Peyer's patch (tissue), 4 donors: ENCODE data around the gene MRPL43. TPM values are rescaled to one million over a fixed set of nuclear protein-coding genes. Genes with fewer than 3 reads are reported as not detected.

Source experiments
- DNase-seq, 3 donors: peaks; one replicate each; pipeline ENCODE4 v3.0.0-alpha.2; 2017 to 2019
- H3K27ac ChIP-seq, 4 donors: fragments of 200-600 bp; sonication (generic); one replicate each; pipeline ENCODE4 v1.5.1; 2016 to 2019
- H3K27me3 ChIP-seq, 2 donors: fragments of 200-600 bp; sonication (generic); one replicate each; pipeline ENCODE4 v1.5.1; 2019
- H3K36me3 ChIP-seq, 3 donors: fragments of 200-600 bp; sonication (generic); one replicate each; pipeline ENCODE4 v1.5.1; 2016 to 2019
- H3K4me1 ChIP-seq, 4 donors: fragments of 200-600 bp; sonication (generic); one replicate each; pipeline ENCODE4 v1.5.1; 2016 to 2019
- H3K4me3 ChIP-seq, 4 donors: fragments of 200-600 bp; sonication (generic); 1 replicate in 3 of 4; 2 replicates in 1 of 4; pipeline ENCODE4 v1.5.1; 2016 to 2019; ENCODE audit warnings: mild to moderate bottlenecking in 1 of 4
- H3K9me3 ChIP-seq, 4 donors: fragments of 200-600 bp; sonication (generic); one replicate each; pipeline ENCODE4 v1.5.1; 2016 to 2019; ENCODE audit warnings: mild to moderate bottlenecking in 1 of 4
- CTCF ChIP-seq, 6 experiments: fragments of 450-650 bp in 4 of 6; fragments of 200-600 bp in 2 of 6; sonication (generic) in 1 of 6; IDR thresholded peaks; one replicate each; pipeline ENCODE4 v1.5.1; 2017 to 2019; ENCODE audit warnings: antibody characterized with exemption in 6 of 6, mild to moderate bottlenecking in 3 of 6, moderate library complexity in 1 of 6
- POLR2A ChIP-seq, 2 donors: fragments of 450-650 bp; IDR thresholded peaks; one replicate each; pipeline ENCODE4 v1.5.1; 2017; ENCODE audit warnings: antibody characterized with exemption in 2 of 2, mild to moderate bottlenecking in 2 of 2, moderate library complexity in 2 of 2
- total RNA-seq, 4 donors: library from RNA; depleted of rRNA; stranded (reverse); fragments of >200 nt; gene quantifications; one replicate each; pipeline ENCODE4 v1.1.0, GENCODE V29; 2016

Gene MRPL43
- total RNA-seq, 4 donors from 2014 or later = 40.5 to 85.5 (median 61.7) TPM

- peak in 1 of 3 donors; percentile 8 for DNase-seq
- H3K27me3 ChIP-seq = no peaks in the 10 kb centered on the region
- H3K27ac ChIP-seq = peak overlapping the region in 2 of 4 donors; percentile 85 to 91
- H3K4me1 ChIP-seq = peaks cover 0 to 22% (median 7%) of the 10 kb centered on the region in 4 donors
- no peaks in the 10 kb centered on the region for H3K9me3 ChIP-seq
- TF ChIP-seq CTCF (IDR thresholded peaks at IDR 0.05) (no peak), POLR2A (IDR thresholded peaks at IDR 0.05) (no peak)
- H3K36me3 ChIP-seq = peaks cover 0 to 13% (median 0%) of the 10 kb centered on the region in 3 donors
- peak overlapping the region in 1 of 4 donors; percentile 24 for H3K4me3 ChIP-seq
These were observed 15.0 kb downstream of the MRPL43 start for GRCh38 chr10:100972115-100972903.

- H3K27ac ChIP-seq = peak overlapping the region in 3 of 4 donors; percentile 85 to 91 (median 87)
- H3K9me3 ChIP-seq = no peaks in the 10 kb centered on the region
- TF ChIP-seq POLR2A (IDR thresholded peaks at IDR 0.05) (peak; percentile 9 to 16), CTCF (IDR thresholded peaks at IDR 0.05) (peak in 3 of 6 experiments; percentile 21 to 26 (median 26))
- DNase-seq = peak; percentile 12 to 79 (median 71)
- H3K4me1 ChIP-seq = peaks cover 0 to 22% (median 7%) of the 10 kb centered on the region in 4 donors
- H3K36me3 ChIP-seq = peaks cover 0 to 7% (median 0%) of the 10 kb centered on the region in 3 donors
- peak overlapping the region in 2 of 4 donors; percentile 77 to 78 for H3K4me3 ChIP-seq
- no peaks in the 10 kb centered on the region for H3K27me3 ChIP-seq
These were observed 16.1 kb downstream of the MRPL43 start for GRCh38 chr10:100970914-100971811.

GRCh38 chr10:100970076-100970913, 17.0 kb downstream of the MRPL43 start:
- Histone ChIP-seq H3K4me1 (peaks cover 0 to 22% (median 7%) of the 10 kb centered on the region in 4 donors), H3K27me3 (no peaks in the 10 kb centered on the region), H3K4me3 (peak overlapping the region; percentile 41 to 78 (median 66)), H3K36me3 (peaks cover 0 to 15% (median 0%) of the 10 kb centered on the region in 3 donors), H3K9me3 (no peaks in the 10 kb centered on the region), H3K27ac (peak overlapping the region; percentile 26 to 91 (median 86))
- DNase-seq = peak; percentile 40 to 92 (median 90)
- TF ChIP-seq CTCF (IDR thresholded peaks at IDR 0.05) (no peak), POLR2A (IDR thresholded peaks at IDR 0.05) (peak in 1 of 2 donors; percentile 43)

GRCh38 chr10:100969187-100970075, 17.9 kb downstream of the MRPL43 start, which contains the start of gene SEMA4G:
SEMA4G (plus strand) TSS chr10:100969504; CDS start chr10:100972913, 3,409 bp downstream.
- H3K9me3 ChIP-seq = no peaks in the 10 kb centered on the region
- H3K27ac ChIP-seq = peak within 1 kb of the TSS; percentile 26 to 91 (median 86)
- H3K4me3 ChIP-seq = peak within 1 kb of the TSS; percentile 41 to 78 (median 66)
- no peaks in the 10 kb centered on the region for H3K27me3 ChIP-seq
- TF ChIP-seq POLR2A (IDR thresholded peaks at IDR 0.05) (peak in 1 of 2 donors; percentile 13), CTCF (IDR thresholded peaks at IDR 0.05) (peak in 5 of 6 experiments; percentile 51 to 77 (median 73))
- DNase-seq = peak; percentile 42 to 79 (median 74)
- H3K4me1 ChIP-seq = peaks cover 0 to 22% (median 7%) of the 10 kb centered on the region in 4 donors
- peaks cover 0 to 15% (median 0%) of the 10 kb centered on the region in 3 donors for H3K36me3 ChIP-seq
